Glomerular visceral epithelial cell (primary cell): Measurements from ENCODE around the gene CNTLN.
"Not testable (repeated sequence)": the region's sequence is repeated elsewhere in the genome, so short reads cannot be mapped to it uniquely, and the experiment has no call there.

Source experiments
- DNase-seq: peaks from one replicate; pipeline ENCODE4 v3.0.0-alpha.2; 2016; ENCODE audit errors: extremely low spot score

The CNTLN gene

GRCh38 chr9:17401858-17402257 lies 267.0 kb downstream of the CNTLN start:
- DNase-seq = no peak

GRCh38 chr9:17402309-17402708 lies 267.5 kb downstream of the CNTLN start:
- no peak for DNase-seq

GRCh38 chr9:17403539-17403938 lies 268.7 kb downstream of the CNTLN start:
- DNase-seq = no peak

- no peak for DNase-seq
These were observed 280.1 kb downstream of the CNTLN start for GRCh38 chr9:17414986-17415385.

GRCh38 chr9:17422994-17423680 lies 288.3 kb downstream of the CNTLN start:
- DNase-seq = no peak

- DNase-seq = no peak
These were observed 288.8 kb downstream of the CNTLN start for GRCh38 chr9:17423681-17424011.

GRCh38 chr9:17425384-17425783 lies 290.5 kb downstream of the CNTLN start:
- no peak for DNase-seq

- no peak for DNase-seq
These were observed 298.7 kb downstream of the CNTLN start for GRCh38 chr9:17433526-17433925.

- DNase-seq = no peak
These were observed 302.0 kb downstream of the CNTLN start for GRCh38 chr9:17436854-17437253.

GRCh38 chr9:17437813-17438212 lies 303.0 kb downstream of the CNTLN start:
- no peak for DNase-seq

GRCh38 chr9:17445126-17445525 lies 310.3 kb downstream of the CNTLN start:
- not testable (repeated sequence) for DNase-seq

GRCh38 chr9:17453751-17454150 lies 318.9 kb downstream of the CNTLN start:
- DNase-seq = no peak

- peak; percentile 67 for DNase-seq
These were observed 328.1 kb downstream of the CNTLN start for GRCh38 chr9:17462869-17463464.

GRCh38 chr9:17470036-17470813 lies 335.4 kb downstream of the CNTLN start:
- no peak for DNase-seq

- DNase-seq = no peak
These were observed 337.3 kb downstream of the CNTLN start for GRCh38 chr9:17472126-17472525.

GRCh38 chr9:17476401-17476800 lies 341.6 kb downstream of the CNTLN start:
- no peak for DNase-seq

GRCh38 chr9:17477816-17478215 lies 343.0 kb downstream of the CNTLN start:
- DNase-seq = no peak

GRCh38 chr9:17480966-17481365 lies 346.1 kb downstream of the CNTLN start:
- DNase-seq = no peak

- DNase-seq = no peak
These were observed 346.7 kb downstream of the CNTLN start for GRCh38 chr9:17481565-17481964.

GRCh38 chr9:17484906-17485305 lies 350.1 kb downstream of the CNTLN start:
- DNase-seq = no peak

GRCh38 chr9:17486396-17486795 lies 351.6 kb downstream of the CNTLN start:
- DNase-seq = no peak

- DNase-seq = no peak
These were observed 352.6 kb downstream of the CNTLN start for GRCh38 chr9:17487467-17487866.

GRCh38 chr9:17488662-17489061 lies 353.8 kb downstream of the CNTLN start:
- no peak for DNase-seq
